Body of pancreas (tissue), 4 donors: ENCODE data around the gene C5.

Source experiments
- POLR2A ChIP-seq, 3 donors: fragments of 450-650 bp; IDR thresholded peaks; one replicate each; pipeline ENCODE4 v1.6.1; 2016; ENCODE audit warnings: antibody characterized with exemption in 3 of 3, mild to moderate bottlenecking in 2 of 3
- TF ChIP-seq, protein P1 (sequence below), 7 experiments: fragments of 450-650 bp in 4 of 7; fragments of 200-600 bp in 3 of 7; sonication (generic) in 3 of 7; IDR thresholded peaks; one replicate each; pipeline ENCODE4 v1.5.1; 2016 to 2019; ENCODE audit warnings: antibody characterized with exemption in 7 of 7

DNA sequence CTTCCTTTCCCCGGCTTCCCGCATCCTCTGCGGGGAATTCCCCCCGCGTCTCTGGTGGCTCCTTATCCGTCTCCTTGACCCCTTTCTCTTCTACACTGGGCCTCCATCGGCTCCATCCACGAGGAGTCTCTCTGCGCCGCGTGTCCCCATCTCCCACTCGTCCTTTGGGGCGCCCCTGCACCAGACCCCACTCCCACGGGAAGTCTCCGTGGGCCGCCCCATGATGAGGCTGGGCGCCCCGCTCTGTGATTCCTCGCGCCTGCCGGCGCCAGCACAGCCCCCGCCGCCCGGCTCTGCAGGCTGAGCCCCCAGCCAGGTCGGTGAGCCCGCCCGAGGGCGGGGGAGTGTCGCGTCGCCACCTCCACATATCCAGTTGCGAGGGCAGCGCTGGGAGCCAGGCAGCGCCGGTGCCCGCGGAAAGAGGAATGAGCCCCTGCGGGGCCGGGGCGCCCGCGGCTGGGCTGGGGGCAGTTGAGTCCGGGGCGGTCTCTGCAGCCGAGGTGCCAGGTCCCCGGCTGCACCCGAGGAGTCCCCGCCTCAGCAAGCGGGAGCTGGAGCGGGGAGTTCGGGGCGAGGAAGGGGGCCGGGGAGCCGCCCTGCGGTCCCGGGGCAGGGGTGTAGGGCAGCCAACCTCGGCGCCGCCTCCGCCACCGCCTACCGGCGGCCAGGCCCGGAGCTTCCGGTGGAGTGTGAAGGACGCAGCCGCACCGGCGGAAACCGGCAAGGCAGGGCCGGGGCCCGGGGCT, 121.4 kb downstream of the C5 start:
- TF ChIP-seq, protein P1, sequence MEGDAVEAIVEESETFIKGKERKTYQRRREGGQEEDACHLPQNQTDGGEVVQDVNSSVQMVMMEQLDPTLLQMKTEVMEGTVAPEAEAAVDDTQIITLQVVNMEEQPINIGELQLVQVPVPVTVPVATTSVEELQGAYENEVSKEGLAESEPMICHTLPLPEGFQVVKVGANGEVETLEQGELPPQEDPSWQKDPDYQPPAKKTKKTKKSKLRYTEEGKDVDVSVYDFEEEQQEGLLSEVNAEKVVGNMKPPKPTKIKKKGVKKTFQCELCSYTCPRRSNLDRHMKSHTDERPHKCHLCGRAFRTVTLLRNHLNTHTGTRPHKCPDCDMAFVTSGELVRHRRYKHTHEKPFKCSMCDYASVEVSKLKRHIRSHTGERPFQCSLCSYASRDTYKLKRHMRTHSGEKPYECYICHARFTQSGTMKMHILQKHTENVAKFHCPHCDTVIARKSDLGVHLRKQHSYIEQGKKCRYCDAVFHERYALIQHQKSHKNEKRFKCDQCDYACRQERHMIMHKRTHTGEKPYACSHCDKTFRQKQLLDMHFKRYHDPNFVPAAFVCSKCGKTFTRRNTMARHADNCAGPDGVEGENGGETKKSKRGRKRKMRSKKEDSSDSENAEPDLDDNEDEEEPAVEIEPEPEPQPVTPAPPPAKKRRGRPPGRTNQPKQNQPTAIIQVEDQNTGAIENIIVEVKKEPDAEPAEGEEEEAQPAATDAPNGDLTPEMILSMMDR (IDR thresholded peaks at IDR 0.05) = peak in 4 of 7 experiments; percentile 13 to 46 (median 39)
- TF ChIP-seq POLR2A (IDR thresholded peaks at IDR 0.05) = peak; percentile 78 to 87 (median 80)
